GM21515 (cell line): ENCODE measurements around the gene DLG2.

Source experiments
- ATAC-seq: cut with Tn5 transposase; IDR thresholded peaks from one replicate; pipeline ENCODE4 v1.9.1; 2021; ENCODE audit not compliant: unreplicated experiment

Gene DLG2

DNA sequence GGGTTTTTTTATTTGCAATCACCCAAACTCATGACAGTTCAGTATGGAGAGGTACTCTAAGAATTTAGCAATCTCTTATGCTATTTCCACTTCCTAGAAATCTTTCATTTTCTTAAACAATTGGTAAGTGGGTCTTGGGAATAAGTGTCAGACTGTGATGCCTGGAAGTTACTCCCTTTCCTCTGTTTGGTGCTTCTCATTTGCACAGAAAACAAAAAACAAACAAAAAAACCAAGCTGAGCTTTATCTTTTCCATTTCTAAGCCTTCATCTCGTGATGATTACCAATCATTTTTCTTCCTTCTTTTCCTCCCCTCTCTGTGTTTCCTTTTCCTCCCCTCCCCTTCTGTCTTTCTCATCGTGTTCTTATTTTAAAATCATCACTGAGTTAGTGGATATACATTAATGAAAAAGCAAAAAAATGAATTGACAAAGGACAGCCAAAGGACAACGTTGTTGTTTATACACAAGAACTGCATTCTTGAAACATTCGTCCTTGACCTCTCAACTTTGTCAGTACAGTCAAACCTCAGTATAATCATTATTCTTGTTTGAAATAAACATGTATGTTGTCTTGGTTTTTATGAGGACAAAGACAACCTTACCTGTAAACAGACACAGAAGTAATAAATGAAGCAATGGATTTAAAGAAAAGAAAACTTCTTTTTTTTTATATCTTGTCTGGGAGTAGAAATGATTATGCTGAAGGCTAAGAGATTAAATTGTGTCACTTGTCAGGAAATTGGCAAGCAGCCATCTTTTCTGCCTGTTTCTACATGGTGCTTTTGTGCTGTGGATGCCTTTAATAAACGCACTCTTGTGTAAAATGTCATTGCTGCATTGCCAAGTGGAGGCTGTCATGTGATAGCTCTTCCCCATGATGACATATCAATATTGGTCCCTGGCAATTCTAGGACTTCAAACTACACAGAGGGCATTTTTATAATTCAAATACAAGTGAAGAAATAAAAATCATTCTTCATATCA lies 1537.8 kb downstream of the DLG2 start:
- ATAC-seq, result no peak

DNA sequence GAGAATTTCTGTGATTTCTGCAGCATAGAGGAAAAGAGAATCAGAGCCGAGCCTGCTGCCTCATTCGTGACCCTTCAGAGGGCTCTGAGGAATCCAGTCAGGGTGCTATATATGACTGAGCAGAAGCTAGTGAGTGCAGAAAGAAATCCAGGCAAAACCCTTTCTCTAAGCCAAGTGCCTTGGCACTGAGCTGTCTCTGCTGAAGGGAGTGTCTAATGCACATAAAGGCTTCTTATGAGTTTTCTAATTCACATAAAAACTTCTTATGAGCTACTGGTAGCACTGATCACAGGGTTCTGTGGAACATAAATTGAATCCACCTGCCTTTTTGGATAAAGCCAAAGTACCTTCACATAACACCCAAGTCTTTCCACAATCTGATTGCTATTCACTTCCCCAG lies 1555.3 kb downstream of the DLG2 start:
- no peak for ATAC-seq

DNA sequence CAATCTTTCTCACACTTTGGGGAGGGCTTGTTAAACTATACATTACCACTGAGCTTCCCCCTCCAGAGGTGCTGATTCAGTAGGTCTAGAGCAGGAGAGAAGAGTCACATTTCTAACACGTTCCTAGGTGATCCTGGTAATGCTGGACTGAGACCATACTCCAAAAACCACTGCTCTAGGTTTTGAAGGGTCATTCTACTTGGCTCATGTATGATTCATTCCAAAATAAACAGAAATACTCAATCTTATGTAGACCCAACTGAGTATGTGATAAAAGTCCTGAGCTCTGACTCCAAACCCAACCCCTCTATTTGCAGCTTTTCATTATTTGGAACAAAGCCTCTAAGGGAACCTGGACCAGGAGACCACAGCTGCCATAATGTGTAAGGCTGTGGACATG lies 1558.1 kb downstream of the DLG2 start:
- no peak for ATAC-seq

DNA sequence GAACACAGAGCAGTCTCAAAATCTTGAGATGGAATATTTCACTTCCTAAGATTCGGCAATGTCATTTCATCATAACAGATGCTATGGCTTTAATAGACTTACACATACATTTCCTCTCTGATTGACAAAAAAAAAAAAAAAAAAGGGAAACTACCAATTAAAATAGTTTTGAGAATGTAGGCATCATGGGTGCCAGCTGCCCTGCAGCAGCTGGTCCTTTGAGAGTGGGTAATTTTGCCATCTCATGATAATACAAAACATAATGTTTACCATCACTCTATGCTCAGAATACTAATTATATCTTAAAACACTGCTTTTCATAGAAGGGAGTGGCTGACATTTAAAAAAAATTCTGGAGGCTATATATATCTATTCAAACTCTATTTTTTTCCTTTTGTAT lies 1565.4 kb downstream of the DLG2 start:
- no peak for ATAC-seq

DNA sequence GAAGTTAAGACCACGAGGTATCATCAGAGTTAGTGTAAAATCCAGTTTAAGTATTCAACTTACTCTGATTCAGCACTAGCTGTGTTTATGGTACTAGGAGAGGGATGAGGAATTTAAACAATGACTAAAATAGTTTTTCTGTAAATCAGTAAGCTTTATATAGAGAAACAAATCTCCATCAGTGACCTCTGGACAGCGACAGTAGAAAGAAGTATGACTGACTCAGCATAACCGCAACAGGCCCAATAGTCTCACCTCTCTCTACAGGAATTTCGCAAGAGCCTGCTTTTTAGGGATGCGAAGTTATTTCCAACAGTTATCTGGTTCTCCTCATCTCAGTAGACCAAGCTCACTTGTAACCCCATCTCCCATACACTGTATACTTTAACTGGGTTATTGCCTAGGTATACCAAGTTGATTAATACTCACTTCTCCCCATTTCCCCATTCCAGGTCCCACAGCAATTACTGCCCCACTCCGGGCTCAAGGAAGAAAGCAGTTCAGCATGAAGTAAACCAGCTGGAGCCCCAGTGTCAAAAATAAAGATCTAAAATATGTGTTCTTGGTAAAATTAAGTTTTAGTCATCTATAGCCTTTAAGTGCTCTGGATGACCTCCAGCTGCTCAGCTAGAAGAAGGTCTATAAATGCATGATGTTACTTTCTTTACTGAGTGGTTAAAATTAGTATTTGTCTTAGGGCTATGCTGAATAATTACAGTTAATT lies 1570.3 kb downstream of the DLG2 start:
- ATAC-seq, result no peak

DNA sequence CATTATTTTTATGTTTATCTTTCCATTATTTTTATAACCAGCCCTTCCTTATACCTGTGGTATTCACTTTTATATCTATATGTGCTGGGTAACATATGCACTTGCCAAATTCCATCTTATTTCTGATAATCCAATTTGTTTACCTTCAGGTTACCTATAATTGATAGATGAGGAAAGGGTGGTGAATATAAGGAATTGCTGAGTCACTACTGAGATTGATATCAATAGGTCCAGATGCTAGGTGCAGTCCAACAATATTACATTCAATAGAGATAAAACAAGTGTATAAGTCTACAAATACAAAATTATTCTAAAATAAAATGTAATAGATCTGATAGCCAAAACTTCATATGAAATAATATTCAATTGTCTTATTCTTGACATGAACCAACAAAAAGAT lies 1582.0 kb downstream of the DLG2 start:
- no peak for ATAC-seq

DNA sequence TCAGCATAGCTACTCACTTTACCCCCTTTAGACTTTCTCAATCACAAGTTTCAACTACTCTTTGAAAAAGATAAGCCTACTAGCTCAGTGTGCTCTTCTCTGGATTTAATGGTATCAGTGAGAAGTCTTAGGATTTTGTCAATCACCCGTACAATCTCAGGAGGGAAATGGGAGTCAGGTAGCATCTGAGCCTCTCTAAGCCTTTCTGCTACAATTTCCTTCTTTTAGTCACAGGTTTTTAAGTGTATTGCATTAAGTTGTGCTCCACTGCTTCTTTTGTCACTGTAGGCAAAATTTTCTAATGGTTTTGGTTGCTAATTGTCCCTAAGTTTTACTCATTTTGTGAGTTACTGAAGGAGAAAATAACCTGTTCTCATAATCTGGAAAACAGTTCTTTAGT lies 1582.4 kb downstream of the DLG2 start:
- no peak for ATAC-seq

DNA sequence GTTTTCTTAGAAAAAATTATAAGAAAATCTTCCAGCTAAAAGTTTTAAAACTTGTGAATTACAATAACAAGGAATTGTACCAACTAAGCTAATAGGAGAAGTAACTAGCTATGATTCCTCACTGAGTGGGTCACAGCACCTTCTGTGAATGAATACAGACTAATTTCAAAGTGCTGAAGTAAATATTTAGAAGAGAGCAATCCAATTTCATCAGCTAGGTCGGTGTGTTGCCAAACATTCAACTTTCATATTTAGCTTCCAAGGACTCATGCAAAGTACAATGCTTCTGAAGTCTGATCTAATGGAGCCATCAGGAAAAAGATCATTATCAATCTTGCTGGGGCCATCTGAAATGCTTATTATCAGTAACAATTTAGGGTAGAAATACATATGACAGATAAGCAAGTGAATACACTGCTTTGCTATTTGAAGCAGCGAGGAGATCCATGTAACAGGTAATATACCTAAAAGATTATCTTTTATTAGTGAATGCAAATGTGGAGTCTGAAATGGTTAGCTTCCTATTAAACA lies 1590.4 kb downstream of the DLG2 start:
- ATAC-seq, result no peak

DNA sequence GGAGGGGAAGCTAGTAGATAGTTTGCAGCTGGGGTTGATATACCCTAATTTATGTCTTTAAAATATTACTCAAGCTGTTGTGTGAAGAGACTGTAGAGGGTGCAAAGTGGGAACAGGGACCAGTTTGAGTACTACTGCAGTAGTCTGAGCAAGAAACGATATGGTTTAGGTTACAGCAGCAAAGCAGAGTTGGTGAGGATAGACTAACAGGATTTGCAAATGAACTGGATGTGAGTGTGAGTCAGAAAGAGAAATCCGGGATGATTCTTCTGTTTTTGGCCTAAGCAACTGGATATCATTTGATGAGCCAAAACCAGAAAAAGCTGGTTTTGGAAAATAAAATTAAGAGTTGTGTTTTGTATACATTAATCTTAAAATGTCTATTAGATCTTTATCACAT lies 1591.5 kb downstream of the DLG2 start:
- no peak for ATAC-seq

DNA sequence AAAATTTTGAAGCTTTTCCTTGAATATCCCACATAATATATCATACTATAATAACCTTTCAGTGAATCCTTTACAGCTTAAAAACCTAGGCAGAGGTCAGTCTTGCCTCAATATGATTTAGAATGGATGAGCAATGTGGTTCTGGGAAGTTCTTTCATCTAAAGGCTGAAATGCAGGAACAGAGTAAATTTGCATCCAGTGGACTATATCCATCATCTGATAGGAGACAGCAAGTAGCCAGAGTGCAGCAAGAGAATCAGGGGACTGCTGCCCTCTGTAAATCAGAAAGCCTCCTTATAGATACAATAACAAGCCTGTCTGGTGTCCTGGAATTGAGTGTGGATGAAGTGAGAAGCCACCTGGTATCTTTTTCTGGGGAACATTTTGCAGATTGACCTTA lies 1592.7 kb downstream of the DLG2 start:
- ATAC-seq, result no peak

DNA sequence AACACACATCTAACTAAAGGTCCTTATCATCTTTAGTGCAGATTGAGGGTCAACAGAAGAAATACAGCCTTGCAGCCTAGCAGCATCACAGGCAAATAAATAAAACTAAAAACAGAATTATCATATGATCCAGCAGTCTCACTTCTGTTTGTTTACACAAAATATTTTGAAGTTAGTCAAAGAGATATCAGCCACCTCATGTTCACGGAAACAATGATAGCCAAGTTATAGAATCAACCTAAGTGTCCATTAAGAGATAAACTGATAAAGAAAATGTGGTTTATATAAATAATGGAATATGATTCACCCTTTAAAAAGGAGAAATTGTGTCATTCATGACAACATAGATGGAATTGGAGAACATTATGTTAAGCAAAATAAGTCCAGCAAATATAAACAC lies 1602.9 kb downstream of the DLG2 start:
- no peak for ATAC-seq

DNA sequence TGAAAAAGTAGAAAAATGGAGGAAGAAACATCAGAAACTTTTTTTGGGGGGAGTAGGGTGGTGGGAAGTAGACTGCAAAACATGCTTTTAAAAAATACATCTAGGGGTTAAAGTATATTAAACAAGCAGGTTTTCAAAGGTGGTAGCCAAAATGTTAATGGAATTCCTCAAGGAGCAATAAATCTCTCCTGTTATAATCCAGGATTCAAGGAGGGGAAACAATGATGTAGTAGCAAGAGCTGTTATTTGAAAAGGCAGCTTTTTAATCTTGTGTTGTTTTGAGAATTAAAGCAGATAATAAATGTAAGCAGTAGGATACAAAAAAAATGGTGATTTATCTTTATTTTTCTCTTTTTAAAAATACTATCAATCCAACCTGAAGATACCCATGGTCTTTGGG lies 1604.4 kb downstream of the DLG2 start:
- ATAC-seq, result no peak

DNA sequence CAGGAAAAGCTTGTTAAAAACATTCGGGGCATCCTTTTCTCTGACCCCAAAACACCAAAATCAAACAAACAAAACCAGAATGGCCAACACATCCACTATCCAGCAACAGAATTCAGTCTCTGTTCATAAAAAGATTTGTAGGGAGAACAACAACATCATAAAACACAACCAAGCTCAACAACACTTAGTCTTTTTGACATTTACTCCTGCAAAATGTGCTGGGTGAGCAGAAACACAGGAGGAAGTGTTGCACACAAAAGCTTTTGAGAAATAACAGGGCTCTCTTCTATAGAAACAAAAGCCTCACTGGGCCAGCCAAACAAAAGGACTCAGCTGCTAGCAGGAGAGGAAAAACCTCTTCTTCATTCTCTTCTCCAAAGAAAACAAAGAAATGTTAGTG lies 1604.9 kb downstream of the DLG2 start:
- no peak for ATAC-seq

DNA sequence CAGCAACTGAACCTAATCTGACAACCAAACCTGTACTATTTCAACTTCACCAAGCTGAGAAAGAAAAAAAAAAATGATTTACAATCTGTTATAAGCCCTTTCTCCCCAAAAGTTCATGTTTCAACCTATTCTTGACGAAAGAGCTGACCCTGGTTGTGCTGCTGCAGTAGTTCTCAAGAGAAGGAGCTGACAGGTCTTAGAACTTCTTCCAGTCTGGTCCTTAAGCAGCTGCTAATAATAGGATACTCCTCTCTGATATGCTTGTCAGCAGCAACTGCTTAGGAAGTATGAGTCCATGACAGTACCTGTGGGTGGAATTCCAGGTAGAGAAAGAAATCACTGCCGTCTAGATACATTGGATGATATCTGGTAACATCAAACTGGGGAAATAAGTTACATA lies 1605.9 kb downstream of the DLG2 start:
- no peak for ATAC-seq

DNA sequence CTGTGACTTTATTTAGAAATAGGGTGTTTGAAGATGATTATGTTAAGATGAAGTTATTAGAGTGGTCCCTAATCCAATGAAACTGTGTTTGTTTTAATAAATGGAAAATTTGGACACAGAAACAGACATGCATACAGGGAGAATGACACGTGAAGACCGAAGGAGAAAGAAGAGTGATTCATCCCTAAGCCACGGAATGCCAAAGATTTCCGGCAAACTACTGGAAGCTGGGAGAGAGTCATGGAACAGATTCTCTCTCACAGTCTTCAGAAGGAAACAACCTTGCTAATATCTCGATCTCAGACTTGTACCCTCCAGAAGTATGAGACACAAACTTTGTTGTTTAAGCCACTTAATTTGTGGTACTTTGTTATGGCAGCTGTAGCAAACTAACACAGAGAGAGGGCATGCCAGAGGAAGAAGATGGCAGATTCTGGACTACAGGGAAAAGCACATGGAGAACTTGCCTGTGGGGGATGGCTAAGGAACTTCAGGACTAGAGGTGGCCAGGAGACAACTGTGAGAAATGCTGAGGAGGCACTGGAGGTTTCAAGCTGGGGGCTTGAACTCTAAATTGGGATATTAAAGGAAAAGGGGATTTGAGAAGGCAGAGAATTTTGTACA lies 1607.5 kb downstream of the DLG2 start:
- ATAC-seq, result no peak

DNA sequence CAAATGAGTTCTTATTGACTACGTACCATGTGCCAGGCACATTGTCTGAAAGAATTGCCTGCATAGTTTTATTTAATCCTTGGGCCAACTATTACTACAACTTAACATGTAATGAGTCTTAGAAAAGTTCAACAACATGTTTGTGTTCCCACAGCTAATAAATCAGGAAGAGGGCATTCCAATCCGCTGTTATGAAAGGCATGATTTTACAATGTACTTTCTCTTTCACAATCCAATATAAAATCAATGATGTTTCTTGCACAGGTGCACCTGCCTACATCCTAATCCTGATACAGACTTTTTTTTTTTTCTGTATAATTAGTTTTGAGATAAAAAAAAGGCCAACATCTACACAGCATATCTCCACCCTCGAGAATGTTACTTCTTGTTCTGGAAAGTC lies 1612.6 kb downstream of the DLG2 start:
- ATAC-seq, result no peak

DNA sequence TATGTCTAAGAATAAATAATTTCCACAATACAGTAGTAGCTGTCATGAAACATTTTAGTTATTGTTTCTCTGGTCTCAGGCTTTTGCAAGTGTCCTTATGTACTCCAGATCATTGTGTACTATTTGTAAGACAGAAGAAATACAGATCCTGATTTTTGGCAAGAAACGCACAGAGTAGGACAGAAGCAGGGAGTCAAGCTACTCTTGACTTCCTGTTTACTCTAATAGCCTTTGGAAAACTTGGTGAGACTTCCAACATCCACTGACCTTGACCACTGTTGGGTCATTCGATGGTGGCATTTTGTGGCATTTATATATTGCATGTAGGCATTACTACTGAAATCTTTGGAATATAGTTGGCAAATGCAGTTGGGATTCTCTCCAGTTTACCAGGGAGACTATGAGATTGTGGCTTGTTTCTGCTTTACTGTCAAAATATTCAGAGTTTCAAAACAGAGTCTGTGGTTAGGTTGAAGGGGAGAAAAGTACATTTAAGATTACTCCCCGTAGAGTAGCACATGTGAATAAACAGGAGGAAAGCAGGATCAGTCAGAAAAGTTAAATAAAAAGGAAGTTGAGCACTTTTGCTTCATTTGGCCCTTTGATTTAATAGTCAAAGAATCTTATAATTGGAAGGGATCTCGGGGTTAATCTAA lies 1614.8 kb downstream of the DLG2 start:
- no peak for ATAC-seq

DNA sequence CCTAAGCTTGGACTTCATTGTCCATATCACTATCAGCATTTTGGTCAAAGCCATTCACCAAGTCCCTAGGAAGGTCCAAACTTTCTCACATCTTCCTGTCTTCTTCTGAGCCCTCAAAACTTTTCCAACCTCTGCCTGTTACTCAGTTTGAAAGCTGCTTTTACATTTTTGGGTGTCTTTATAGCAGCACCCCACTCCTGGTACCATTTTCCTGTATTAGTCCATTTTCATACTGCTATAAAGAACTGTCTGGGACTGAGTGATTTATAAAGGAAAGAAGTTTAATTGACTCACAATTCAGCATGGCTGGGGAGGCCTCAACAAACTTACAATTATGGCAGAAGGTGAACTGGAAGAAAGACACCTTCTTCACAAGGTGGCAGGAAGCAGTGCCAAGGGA lies 1624.0 kb downstream of the DLG2 start:
- ATAC-seq, result no peak

DNA sequence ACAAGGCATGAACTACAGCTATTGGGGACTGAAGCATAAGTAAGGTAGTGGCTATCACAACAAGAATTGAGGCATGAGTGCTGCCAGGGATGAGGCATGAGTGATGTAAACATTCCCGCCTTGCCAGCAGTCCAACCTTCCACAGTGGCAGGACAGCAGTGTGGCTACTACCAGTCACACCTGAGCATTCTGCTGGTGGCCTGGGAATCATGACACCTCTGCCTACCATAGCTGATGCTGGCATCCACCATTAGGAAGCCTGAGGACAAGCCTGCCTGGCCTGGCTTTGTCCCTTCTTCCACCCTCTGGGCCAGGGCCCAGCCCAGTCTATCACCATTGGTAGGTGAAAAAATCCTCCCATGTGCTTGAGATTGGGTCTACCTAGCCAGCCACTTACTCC lies 1628.2 kb downstream of the DLG2 start:
- no peak for ATAC-seq

DNA sequence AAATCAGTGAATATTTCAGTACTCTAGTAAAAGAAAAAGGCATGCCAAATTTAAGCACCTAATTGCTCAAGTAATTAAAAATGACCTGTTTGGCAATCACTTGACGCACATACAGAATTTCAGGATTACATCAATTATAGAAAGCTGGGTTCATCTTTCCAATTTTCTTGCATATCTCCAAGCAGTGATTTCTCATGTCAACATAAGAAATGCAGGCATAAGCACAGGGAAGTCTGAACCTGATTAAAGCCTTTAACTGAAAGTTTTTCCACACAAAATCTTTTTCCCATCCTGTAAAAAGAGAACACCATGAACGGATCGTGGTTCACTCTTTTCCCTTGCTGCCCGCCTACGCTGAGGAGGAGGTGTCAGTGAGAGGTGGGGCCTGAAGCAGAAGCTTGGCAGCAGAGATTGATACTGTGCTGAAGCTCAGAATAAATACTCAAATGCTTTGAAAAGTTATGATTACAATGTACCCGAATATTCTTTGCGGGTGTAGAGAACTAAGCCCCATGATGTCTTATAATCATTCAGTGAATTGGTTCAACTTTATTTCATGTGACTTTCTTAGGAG lies 1636.9 kb downstream of the DLG2 start:
- no peak for ATAC-seq

DNA sequence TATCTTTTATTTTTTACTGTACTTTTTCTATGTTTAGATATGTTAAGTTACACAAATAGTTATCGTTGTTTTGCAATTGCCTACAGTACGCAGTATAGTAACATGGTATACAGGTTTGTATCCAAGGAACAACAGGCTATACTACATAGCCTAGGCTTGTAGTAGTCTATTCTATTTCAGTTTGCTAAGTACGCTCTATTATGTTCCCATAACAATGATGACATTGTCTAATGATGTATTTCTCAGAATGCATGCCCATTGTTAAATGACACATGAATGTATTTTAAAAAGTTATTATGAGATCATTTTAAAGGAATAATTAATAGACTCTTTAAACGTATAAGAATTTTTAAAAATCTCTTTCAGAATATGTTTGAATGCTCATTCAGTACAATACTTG lies 1644.3 kb downstream of the DLG2 start:
- ATAC-seq, result no peak
